A549 (cell line): ENCODE measurements around the gene NOS1. TPM values are rescaled to one million over a fixed set of nuclear protein-coding genes. Genes with fewer than 3 reads are reported as not detected.

ENCODE experiments used
- ATAC-seq, 2 experiments: fragments of 200-7000 bp in 1 of 2; fragments of >200 bp in 1 of 2; cut with Nextera tagmentation in 1 of 2; cut with Tn5 transposase in 1 of 2; 3 replicates each; pipeline versions ENCODE4 v1.8.0 to v1.9.1; 2018 to 2020; ENCODE audit warnings: mild to moderate bottlenecking in 1 of 2, moderate library complexity in 1 of 2
- CTCF ChIA-PET: fragments of 300-600 bp; sonication (Branson Sonifier 250); formaldehyde crosslinking; extraction: SDS; loops from one replicate; lab custom pipeline; 2021; ENCODE audit warnings: antibody characterized with exemption, inconsistent platforms; lab: Yijun Ruan, JAX
- POLR2A ChIA-PET: fragments of 350-600 bp; formaldehyde crosslinking; extraction: SDS; loops from one replicate; lab custom pipeline; 2021; ENCODE audit warnings: antibody characterized with exemption, inconsistent platforms; lab: Yijun Ruan, JAX
- DNase-seq, 2 experiments: peaks; one replicate each; pipeline versions ENCODE4 v3.0.0 to v3.0.0-alpha.2; 2011 to 2016; ENCODE audit warnings: low read depth in 1 of 2, low spot score in 1 of 2
- FAIRE-seq: peaks from 2 replicates; lab custom pipeline; 2011; peaks lifted over from hg19 to GRCh38; lab: Jason Lieb, UNC
- H3K27ac ChIP-seq, 2 experiments: fragments of >200 bp; sonication (Bioruptor Twin); formaldehyde crosslinking; 3 replicates each; pipeline ENCODE4 v1.5.1; 2016 to 2017
- H3K4me1 ChIP-seq: fragments of >200 bp; sonication (Bioruptor Twin); formaldehyde crosslinking; 3 replicates; pipeline ENCODE4 v1.6.1; 2016
- H3K4me2 ChIP-seq: fragments of >200 bp; sonication (Bioruptor Twin); formaldehyde crosslinking; 3 replicates; pipeline ENCODE4 v1.6.1; 2016
- H3K4me3 ChIP-seq: fragments of >200 bp; sonication (Bioruptor Twin); formaldehyde crosslinking; 3 replicates; pipeline ENCODE4 v1.5.1; 2016
- H3K9me3 ChIP-seq: fragments of >200 bp; sonication (Bioruptor Twin); formaldehyde crosslinking; 3 replicates; pipeline ENCODE4 v1.6.1; 2016
- CBX8 ChIP-seq: fragments of 200-600 bp; sonication (generic); IDR thresholded peaks from 2 replicates; pipeline ENCODE4 v1.6.1; 2016
- CEBPB ChIP-seq, 2 experiments: fragments of >200 bp in 1 of 2; sonication (Bioruptor Twin) in 1 of 2; formaldehyde crosslinking in 1 of 2; IDR thresholded peaks; 2 replicates each; pipeline ENCODE4 v1.6.1; 2012 to 2016
- CHD4 ChIP-seq: fragments of 200-600 bp; sonication (generic); IDR thresholded peaks from 2 replicates; pipeline ENCODE4 v1.6.1; 2016; ENCODE audit warnings: antibody characterized with exemption, mild to moderate bottlenecking, borderline replicate concordance
- EP300 ChIP-seq, 2 experiments: fragments of >200 bp; sonication (Bioruptor Twin); formaldehyde crosslinking; IDR thresholded peaks; 2 replicates in 1 of 2; 3 replicates in 1 of 2; pipeline ENCODE4 v1.6.1; 2016 to 2017
- HEYL ChIP-seq: fragments of 250-450 bp; sonication (Bioruptor Pico); IDR thresholded peaks from 2 replicates; pipeline ENCODE4 v1.8.0; 2021; ENCODE audit warnings: mild to moderate bottlenecking, moderate library complexity
- HOXA7 ChIP-seq: fragments of 250-450 bp; sonication (Bioruptor Pico); IDR thresholded peaks from 2 replicates; pipeline ENCODE4 v1.5.0; 2020; ENCODE audit warnings: mild to moderate bottlenecking, moderate library complexity
- KDM1A ChIP-seq: fragments of 200-600 bp; sonication (generic); IDR thresholded peaks from 2 replicates; pipeline ENCODE4 v1.6.1; 2016; ENCODE audit warnings: low read depth, mild to moderate bottlenecking
- MYC ChIP-seq: IDR thresholded peaks from 2 replicates; pipeline ENCODE4 v1.6.1; 2012; ENCODE audit warnings: mild to moderate bottlenecking, inconsistent platforms, low read length, improper control_type of control experiment, borderline replicate concordance
- NFE2L2 ChIP-seq: fragments of 150-350 bp; conservative IDR thresholded peaks from 2 replicates; pipeline ENCODE4 v1.6.1; 2014; ENCODE audit warnings: low read length
- PHF8 ChIP-seq: fragments of 200-600 bp; sonication (generic); IDR thresholded peaks from 2 replicates; pipeline ENCODE4 v1.6.1; 2016; ENCODE audit warnings: low read depth, mild to moderate bottlenecking, antibody characterized with exemption, moderate library complexity, borderline replicate concordance
- POLR2A ChIP-seq: IDR thresholded peaks from 2 replicates; pipeline ENCODE4 v1.6.1; 2012; ENCODE audit warnings: mild to moderate bottlenecking, low read length
- POLR2AphosphoS2 ChIP-seq: conservative IDR thresholded peaks from 2 replicates; pipeline ENCODE4 v1.6.1; 2012; ENCODE audit warnings: low read length, improper control_type of control experiment, inconsistent platforms
- RAD21 ChIP-seq, 2 experiments: fragments of >200 bp in 1 of 2; sonication (Bioruptor Twin) in 1 of 2; formaldehyde crosslinking in 1 of 2; IDR thresholded peaks in 1 of 2; conservative IDR thresholded peaks in 1 of 2; 2 replicates in 1 of 2; 3 replicates in 1 of 2; pipeline ENCODE4 v1.6.1; 2012 to 2018; ENCODE audit warnings: inconsistent platforms in 1 of 2
- RARB ChIP-seq: fragments of 250-450 bp; sonication (Bioruptor Pico); IDR thresholded peaks from 2 replicates; pipeline ENCODE4 v1.8.0; 2021; ENCODE audit warnings: mild to moderate bottlenecking, moderate library complexity
- SMC3 ChIP-seq: fragments of >200 bp; sonication (Bioruptor Twin); formaldehyde crosslinking; IDR thresholded peaks from 3 replicates; pipeline ENCODE4 v1.6.1; 2018; ENCODE audit warnings: inconsistent platforms
- SREBF2 ChIP-seq: fragments of 450-650 bp; IDR thresholded peaks from 2 replicates; pipeline ENCODE4 v1.6.1; 2014; ENCODE audit warnings: mild to moderate bottlenecking, moderate library complexity
- ZC3H11A ChIP-seq: fragments of 450-650 bp; IDR thresholded peaks from 2 replicates; pipeline ENCODE4 v1.6.1; 2014; ENCODE audit warnings: antibody characterized with exemption, mild to moderate bottlenecking
- WGBS: methylation state at CpG from one replicate; pipeline ENCODE4 v1.1.6; 2017; ENCODE audit errors: missing lambda C conversion rate; 5-methylcytosine and 5-hydroxymethylcytosine counted together
- polyA plus RNA-seq, 4 experiments: library from polyadenylated mRNA; depleted of rRNA in 3 of 4; stranded (reverse); fragments of >200 nt; fragmentation: RNase III in 1 of 4; extraction: RNeasy Plus Mini Kit Qiagen cat#74134 plus additional on column Dnase treatment in 1 of 4; gene quantifications; 2 replicates in 3 of 4; 3 replicates in 1 of 4; pipeline ENCODE4 v1.2.3, GENCODE V29; 2011 to 2017
- TF ChIP-seq, protein P1 (sequence below): fragments of >200 bp; sonication (Bioruptor Twin); formaldehyde crosslinking; IDR thresholded peaks from 2 replicates; pipeline ENCODE4 v1.6.1; 2016
- TF ChIP-seq, protein P2 (sequence below): IDR thresholded peaks from 2 replicates; pipeline ENCODE4 v1.6.1; 2012
- TF ChIP-seq, protein P3 (sequence below): fragments of >200 bp; sonication (Bioruptor Twin); formaldehyde crosslinking; IDR thresholded peaks from 3 replicates; pipeline ENCODE4 v1.5.1; 2016
- TF ChIP-seq, protein P4 (sequence below): fragments of 450-650 bp; IDR thresholded peaks from 2 replicates; pipeline ENCODE4 v1.6.1; 2014; ENCODE audit warnings: antibody characterized with exemption
- TF ChIP-seq, protein P5 (sequence below): fragments of >200 bp; sonication (Bioruptor Twin); formaldehyde crosslinking; IDR thresholded peaks from 3 replicates; pipeline ENCODE4 v1.6.1; 2016

The NOS1 gene
- polyA plus RNA-seq, 2 of the 4 experiments (the other 2 are of a cell fraction) = 0.10 to 0.39 TPM

DNA sequence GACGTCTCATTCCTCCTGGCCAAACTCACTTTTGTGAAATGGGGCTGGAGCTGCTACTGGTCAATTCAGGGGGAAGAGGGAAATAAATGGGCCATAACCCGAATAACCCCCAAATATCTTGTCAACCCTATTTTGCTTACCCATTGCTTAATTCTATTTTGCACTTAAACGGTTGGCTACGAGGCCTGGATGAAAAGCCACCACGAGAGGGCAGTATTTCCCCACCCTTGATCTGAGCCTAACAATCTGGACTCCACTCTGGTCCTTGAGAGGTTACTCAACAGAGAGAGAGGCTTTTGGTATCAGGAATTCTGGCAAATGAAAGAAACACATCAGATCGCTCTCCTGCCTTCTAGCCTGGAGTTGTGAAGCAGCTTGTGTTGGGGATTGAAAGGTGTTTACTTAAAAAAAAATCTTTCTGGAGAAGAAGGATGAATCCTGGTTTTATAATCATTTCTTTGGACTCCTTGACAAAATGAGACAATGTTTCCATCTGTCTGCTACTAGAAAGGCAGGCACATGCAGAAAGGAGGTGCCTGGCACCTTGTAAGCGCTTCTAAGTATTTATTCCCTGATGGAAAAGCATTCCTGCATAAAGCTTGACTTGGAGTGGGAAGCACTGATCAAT is 148.7 kb downstream of the NOS1 start:
- DNase-seq (peak; percentile 79 to 87), ATAC-seq (peak; percentile 86 to 96), FAIRE-seq (peak; percentile 94)
- Histone ChIP-seq H3K4me2 (no peak overlapping the region), H3K9me3 (no peaks in the 10 kb centered on the region), H3K27ac (peak overlapping the region in 1 of 2 experiments; percentile 5; a peak in 1 of 6 replicates), H3K4me3 (no peak overlapping the region), H3K4me1 (0 out of 3 replicates have a peak, but pooled peaks cover 5% of the 10 kb centered on the region)
- 8% methylated on average over 7 of the region's 7 CpGs for WGBS
- TF ChIP-seq, protein P1, sequence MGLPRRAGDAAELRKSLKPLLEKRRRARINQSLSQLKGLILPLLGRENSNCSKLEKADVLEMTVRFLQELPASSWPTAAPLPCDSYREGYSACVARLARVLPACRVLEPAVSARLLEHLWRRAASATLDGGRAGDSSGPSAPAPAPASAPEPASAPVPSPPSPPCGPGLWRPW = no peak
- TF ChIP-seq EP300 (IDR thresholded peaks at IDR 0.05) (no peak), HOXA7 (no peak), CEBPB (IDR thresholded peaks at IDR 0.05) (peak; percentile 33 to 70; a peak in 1 of 4 replicates), SMC3 (peak; percentile 87), RAD21 (conservative IDR thresholded peaks at IDR 0.05 in 1 of 2, IDR thresholded peaks at IDR 0.05 in 1 of 2) (peak; percentile 92 to 98), CBX8 (no peak), SREBF2 (no peak), MYC (no peak), KDM1A (no peak)
- TF ChIP-seq, protein P2, sequence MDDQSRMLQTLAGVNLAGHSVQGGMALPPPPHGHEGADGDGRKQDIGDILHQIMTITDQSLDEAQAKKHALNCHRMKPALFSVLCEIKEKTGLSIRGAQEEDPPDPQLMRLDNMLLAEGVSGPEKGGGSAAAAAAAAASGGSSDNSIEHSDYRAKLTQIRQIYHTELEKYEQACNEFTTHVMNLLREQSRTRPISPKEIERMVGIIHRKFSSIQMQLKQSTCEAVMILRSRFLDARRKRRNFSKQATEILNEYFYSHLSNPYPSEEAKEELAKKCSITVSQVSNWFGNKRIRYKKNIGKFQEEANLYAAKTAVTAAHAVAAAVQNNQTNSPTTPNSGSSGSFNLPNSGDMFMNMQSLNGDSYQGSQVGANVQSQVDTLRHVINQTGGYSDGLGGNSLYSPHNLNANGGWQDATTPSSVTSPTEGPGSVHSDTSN = no peak
- TF ChIP-seq, protein P3, sequence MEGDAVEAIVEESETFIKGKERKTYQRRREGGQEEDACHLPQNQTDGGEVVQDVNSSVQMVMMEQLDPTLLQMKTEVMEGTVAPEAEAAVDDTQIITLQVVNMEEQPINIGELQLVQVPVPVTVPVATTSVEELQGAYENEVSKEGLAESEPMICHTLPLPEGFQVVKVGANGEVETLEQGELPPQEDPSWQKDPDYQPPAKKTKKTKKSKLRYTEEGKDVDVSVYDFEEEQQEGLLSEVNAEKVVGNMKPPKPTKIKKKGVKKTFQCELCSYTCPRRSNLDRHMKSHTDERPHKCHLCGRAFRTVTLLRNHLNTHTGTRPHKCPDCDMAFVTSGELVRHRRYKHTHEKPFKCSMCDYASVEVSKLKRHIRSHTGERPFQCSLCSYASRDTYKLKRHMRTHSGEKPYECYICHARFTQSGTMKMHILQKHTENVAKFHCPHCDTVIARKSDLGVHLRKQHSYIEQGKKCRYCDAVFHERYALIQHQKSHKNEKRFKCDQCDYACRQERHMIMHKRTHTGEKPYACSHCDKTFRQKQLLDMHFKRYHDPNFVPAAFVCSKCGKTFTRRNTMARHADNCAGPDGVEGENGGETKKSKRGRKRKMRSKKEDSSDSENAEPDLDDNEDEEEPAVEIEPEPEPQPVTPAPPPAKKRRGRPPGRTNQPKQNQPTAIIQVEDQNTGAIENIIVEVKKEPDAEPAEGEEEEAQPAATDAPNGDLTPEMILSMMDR = peak; percentile 96
- CTCF ChIA-PET = interaction anchor here (0.6 to 16.3 kb wide), 40 partner anchors 8 to 774 kb away, joined by 3 to 287 read pairs (median 4); partner anchors contain the start of gene FBXO21
- POLR2A ChIA-PET = no interaction called here

DNA sequence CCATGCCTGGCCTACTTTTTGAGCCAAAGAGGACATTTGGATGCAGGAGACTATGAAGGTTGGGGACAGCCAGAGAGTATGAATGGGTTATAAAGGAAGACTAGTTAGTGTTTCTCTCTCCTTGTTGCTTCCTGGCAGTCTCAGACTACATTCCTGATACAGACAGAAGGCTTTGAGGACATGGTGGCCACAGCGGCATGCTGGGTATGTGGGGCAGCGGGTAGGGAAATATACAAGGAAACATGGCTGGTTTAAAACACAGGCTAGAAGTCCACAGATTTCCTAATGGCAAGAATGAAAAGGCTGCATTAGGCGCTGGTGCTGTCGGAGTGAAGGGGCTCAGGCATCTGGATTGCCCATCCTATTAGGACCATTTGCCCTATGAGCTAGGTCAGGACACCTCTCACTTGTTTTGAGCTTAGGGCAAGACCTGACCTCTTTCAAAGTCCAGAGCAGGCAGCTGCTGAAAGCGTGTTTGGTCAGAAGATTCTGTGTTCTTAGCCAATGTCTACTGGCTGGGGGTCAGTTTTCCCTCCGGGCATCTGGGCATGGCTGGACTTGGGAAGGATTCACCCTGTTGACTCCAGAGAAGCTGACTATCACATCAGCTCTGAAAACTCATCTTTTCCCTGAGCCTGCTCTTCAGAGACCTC is 151.0 kb downstream of the NOS1 start:
- ATAC-seq = no peak
- no peak for FAIRE-seq
- 77% methylated on average over 6 of the region's 6 CpGs for WGBS
- H3K9me3 ChIP-seq = no peaks in the 10 kb centered on the region
- no peak for DNase-seq
- POLR2A ChIA-PET = no interaction called here
- TF ChIP-seq, protein P4, sequence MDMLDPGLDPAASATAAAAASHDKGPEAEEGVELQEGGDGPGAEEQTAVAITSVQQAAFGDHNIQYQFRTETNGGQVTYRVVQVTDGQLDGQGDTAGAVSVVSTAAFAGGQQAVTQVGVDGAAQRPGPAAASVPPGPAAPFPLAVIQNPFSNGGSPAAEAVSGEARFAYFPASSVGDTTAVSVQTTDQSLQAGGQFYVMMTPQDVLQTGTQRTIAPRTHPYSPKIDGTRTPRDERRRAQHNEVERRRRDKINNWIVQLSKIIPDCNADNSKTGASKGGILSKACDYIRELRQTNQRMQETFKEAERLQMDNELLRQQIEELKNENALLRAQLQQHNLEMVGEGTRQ = no peak
- TF ChIP-seq, protein P5, sequence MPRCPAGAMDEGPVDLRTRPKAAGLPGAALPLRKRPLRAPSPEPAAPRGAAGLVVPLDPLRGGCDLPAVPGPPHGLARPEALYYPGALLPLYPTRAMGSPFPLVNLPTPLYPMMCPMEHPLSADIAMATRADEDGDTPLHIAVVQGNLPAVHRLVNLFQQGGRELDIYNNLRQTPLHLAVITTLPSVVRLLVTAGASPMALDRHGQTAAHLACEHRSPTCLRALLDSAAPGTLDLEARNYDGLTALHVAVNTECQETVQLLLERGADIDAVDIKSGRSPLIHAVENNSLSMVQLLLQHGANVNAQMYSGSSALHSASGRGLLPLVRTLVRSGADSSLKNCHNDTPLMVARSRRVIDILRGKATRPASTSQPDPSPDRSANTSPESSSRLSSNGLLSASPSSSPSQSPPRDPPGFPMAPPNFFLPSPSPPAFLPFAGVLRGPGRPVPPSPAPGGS = no peak
- no peak for TF ChIP-seq ZC3H11A
- H3K4me3 ChIP-seq = no peak overlapping the region
- CTCF ChIA-PET = interaction anchor here (0.7 to 16.3 kb wide), 13 partner anchors 10 to 824 kb away, joined by 3 to 287 read pairs (median 11); no protein-coding TSS in a partner anchor
- H3K4me1 ChIP-seq = 0 out of 3 replicates have a peak, but pooled peaks cover 5% of the 10 kb centered on the region
- H3K27ac ChIP-seq = no peak overlapping the region
- H3K4me2 ChIP-seq = no peak overlapping the region

DNA sequence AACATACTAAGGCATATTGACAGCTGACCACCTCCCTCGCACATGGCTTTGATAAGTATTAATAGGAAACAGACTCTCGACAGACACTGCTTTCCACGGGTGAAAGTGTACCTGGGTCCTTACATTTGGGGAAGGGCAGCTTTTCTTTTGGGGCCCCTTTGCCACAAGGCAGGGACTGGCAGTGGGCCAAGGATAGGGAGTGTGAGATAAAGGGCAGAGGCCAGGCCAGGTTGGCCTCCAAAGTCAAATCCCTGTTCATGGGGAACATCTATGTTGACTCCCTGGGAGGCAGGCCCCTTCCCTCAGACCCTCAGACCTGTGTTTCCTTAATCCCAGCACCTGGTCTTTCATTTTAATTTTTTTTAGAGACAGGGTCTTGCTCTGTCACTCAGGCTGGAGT is 151.8 kb downstream of the NOS1 start:
- ChIA-PET CTCF (interaction anchor here (4.5 to 16.3 kb wide), 3 partner anchors 11 to 642 kb away, joined by 39 to 287 read pairs (median 59); no protein-coding TSS in a partner anchor), POLR2A (no interaction called here)
- no peak overlapping the region for H3K4me2 ChIP-seq
- FAIRE-seq = no peak
- no peaks in the 10 kb centered on the region for H3K9me3 ChIP-seq
- DNase-seq = no peak
- 0 out of 3 replicates have a peak, but pooled peaks cover 5% of the 10 kb centered on the region for H3K4me1 ChIP-seq
- H3K27ac ChIP-seq = no peak overlapping the region
- WGBS = 71% methylated on average over 3 of the region's 3 CpGs
- TF ChIP-seq POLR2AphosphoS2 = no peak
- TF ChIP-seq POLR2A = no peak
- TF ChIP-seq NFE2L2 = no peak
- TF ChIP-seq, protein P5 = no peak
- no peak for TF ChIP-seq SREBF2
- TF ChIP-seq PHF8 = no peak
- TF ChIP-seq HEYL = no peak
- no peak for TF ChIP-seq RARB
- no peak for TF ChIP-seq CBX8
- TF ChIP-seq CHD4 = no peak
- ATAC-seq = no peak
- H3K4me3 ChIP-seq = no peak overlapping the region
